IMR-90 (cell line): Measurements from ENCODE around the gene RNF182. TPM values are rescaled to one million over a fixed set of nuclear protein-coding genes. Genes with fewer than 3 reads are reported as not detected.

ENCODE experiments used
- ATAC-seq: fragments of 200-7000 bp; cut with Tn5 transposase; 2 replicates; pipeline ENCODE4 v1.9.1; 2020; ENCODE audit warnings: low read depth, mild to moderate bottlenecking, moderate library complexity
- BruUV-seq: library from RNA; stranded (reverse); fragments of 400-500 nt; replicated peaks from 2 replicates; lab custom pipeline; 2021; lab: Mats Ljungman, UMichigan
- CTCF ChIA-PET: fragments of 300-600 bp; formaldehyde crosslinking; extraction: SDS; loops from one replicate; lab custom pipeline; 2021; ENCODE audit warnings: antibody characterized with exemption; lab: Yijun Ruan, JAX
- POLR2A ChIA-PET: fragments of 300-600 bp; sonication (Branson Sonifier 250); formaldehyde crosslinking; loops from one replicate; lab custom pipeline; 2022; ENCODE audit warnings: antibody characterized with exemption; ENCODE audit not compliant: unreplicated experiment; lab: Charles Lee
- DNase-seq: peaks from one replicate; pipeline ENCODE4 v3.0.0; 2013
- H2AFZ ChIP-seq: replicated peaks from 2 replicates; pipeline ENCODE3; 2013; ENCODE audit warnings: low read length, mild to moderate bottlenecking; ENCODE audit not compliant: poor library complexity
- H2AK5ac ChIP-seq: 2 replicates; pipeline ENCODE4 v1.6.1; 2013; ENCODE audit warnings: low read depth, low read length, inconsistent platforms
- H2AK9ac ChIP-seq: replicated peaks from 2 replicates; pipeline ENCODE3; 2013; ENCODE audit warnings: mild to moderate bottlenecking, low read depth, low read length, moderate library complexity; ENCODE audit not compliant: poor library complexity
- H2BK120ac ChIP-seq: 2 replicates; pipeline ENCODE4 v1.6.1; 2013; ENCODE audit warnings: low read depth, low read length, inconsistent platforms
- H2BK15ac ChIP-seq: 3 replicates; pipeline ENCODE4 v1.6.1; 2013; ENCODE audit warnings: low read depth, low read length, inconsistent platforms
- H2BK20ac ChIP-seq: 2 replicates; pipeline ENCODE4 v1.6.1; 2013; ENCODE audit warnings: low read depth, mild to moderate bottlenecking, inconsistent platforms, low read length, moderate library complexity
- H2BK5ac ChIP-seq: 2 replicates; pipeline ENCODE4 v1.6.1; 2013; ENCODE audit warnings: mild to moderate bottlenecking, low read depth, low read length, inconsistent platforms; ENCODE audit not compliant: poor library complexity, severe bottlenecking
- H3K14ac ChIP-seq: replicated peaks from 2 replicates; pipeline ENCODE4 v1.6.1; 2013; ENCODE audit warnings: low read depth, low read length, inconsistent platforms
- H3K18ac ChIP-seq: 2 replicates; pipeline ENCODE4 v1.6.1; 2013; ENCODE audit warnings: low read depth, low read length, control low read depth
- H3K23ac ChIP-seq: 2 replicates; pipeline ENCODE4 v1.6.1; 2013; ENCODE audit warnings: low read depth, low read length, inconsistent platforms
- H3K27ac ChIP-seq: 2 replicates; pipeline ENCODE4 v1.5.1; 2013; ENCODE audit warnings: mild to moderate bottlenecking, control low read depth, low read length; ENCODE audit not compliant: insufficient read depth
- H3K27me3 ChIP-seq: 2 replicates; pipeline ENCODE4 v1.6.1; 2013; ENCODE audit warnings: low read length; ENCODE audit not compliant: control insufficient read depth, insufficient read depth
- H3K36me3 ChIP-seq: 2 replicates; pipeline ENCODE4 v1.6.1; 2013; ENCODE audit warnings: low read length, mixed read lengths; ENCODE audit not compliant: control insufficient read depth, insufficient read depth
- H3K4ac ChIP-seq: 2 replicates; pipeline ENCODE4 v1.6.1; 2013; ENCODE audit warnings: low read depth, low read length, inconsistent platforms
- H3K4me1 ChIP-seq: 2 replicates; pipeline ENCODE4 v1.6.1; 2013; ENCODE audit warnings: low read length, mixed read lengths; ENCODE audit not compliant: control insufficient read depth, insufficient read depth
- H3K4me2 ChIP-seq: 2 replicates; pipeline ENCODE4 v1.6.1; 2013; ENCODE audit warnings: low read depth, mild to moderate bottlenecking, control low read depth, low read length, moderate library complexity
- H3K4me3 ChIP-seq: 2 replicates; pipeline ENCODE4 v1.5.1; 2013; ENCODE audit warnings: low read depth, mild to moderate bottlenecking, control low read depth, low read length, moderate library complexity; ENCODE audit not compliant: insufficient read depth
- H3K56ac ChIP-seq: 2 replicates; pipeline ENCODE4 v1.6.1; 2013; ENCODE audit warnings: low read length, inconsistent platforms; ENCODE audit not compliant: insufficient read depth; ENCODE audit errors: extremely low read depth
- H3K79me1 ChIP-seq, 2 experiments: 2 replicates each; pipeline ENCODE4 v1.6.1; 2013; ENCODE audit warnings: low read length in 2 of 2, inconsistent platforms in 1 of 2, low read depth in 1 of 2
- H3K9ac ChIP-seq: 2 replicates; pipeline ENCODE4 v1.6.1; 2013; ENCODE audit warnings: low read depth, low read length, control low read depth
- H3K9me1 ChIP-seq: 2 replicates; pipeline ENCODE4 v1.6.1; 2013; ENCODE audit warnings: low read length, inconsistent platforms; ENCODE audit not compliant: insufficient read depth
- H3K9me3 ChIP-seq: 2 replicates; pipeline ENCODE4 v1.6.1; 2013; ENCODE audit warnings: low read length; ENCODE audit not compliant: control insufficient read depth, insufficient read depth
- H4K20me1 ChIP-seq: 2 replicates; pipeline ENCODE4 v1.6.1; 2013; ENCODE audit warnings: low read length, inconsistent platforms; ENCODE audit not compliant: insufficient read depth
- H4K5ac ChIP-seq: 2 replicates; pipeline ENCODE4 v1.6.1; 2013; ENCODE audit warnings: mild to moderate bottlenecking, low read depth, low read length, control low read depth
- H4K8ac ChIP-seq, 2 experiments: 2 replicates each; pipeline ENCODE4 v1.6.1; 2013; ENCODE audit warnings: low read depth in 2 of 2, low read length in 2 of 2, control low read depth in 1 of 2, inconsistent platforms in 1 of 2
- H4K91ac ChIP-seq: 2 replicates; pipeline ENCODE4 v1.6.1; 2013; ENCODE audit warnings: low read depth, low read length, inconsistent platforms; ENCODE audit not compliant: insufficient read depth
- BHLHE40 ChIP-seq: fragments of 150-350 bp; IDR thresholded peaks from 2 replicates; pipeline ENCODE4 v1.6.1; 2016; ENCODE audit warnings: mild to moderate bottlenecking, low read depth, low read length
- CEBPB ChIP-seq: IDR thresholded peaks from 2 replicates; pipeline ENCODE4 v1.6.1; 2012; ENCODE audit warnings: low read depth, low read length, improper control_type of control experiment
- CHD1 ChIP-seq: IDR thresholded peaks from 2 replicates; pipeline ENCODE4 v1.6.1; 2012; ENCODE audit warnings: low read depth, low read length, improper control_type of control experiment
- FOS ChIP-seq: fragments of 150-350 bp; IDR thresholded peaks from 2 replicates; pipeline ENCODE4 v1.6.1; 2016; ENCODE audit warnings: low read depth, low read length
- MAFK ChIP-seq: IDR thresholded peaks from 2 replicates; pipeline ENCODE4 v1.6.1; 2012; ENCODE audit warnings: low read depth, low read length, improper control_type of control experiment
- MAZ ChIP-seq: IDR thresholded peaks from 2 replicates; pipeline ENCODE4 v1.6.1; 2012; ENCODE audit warnings: low read depth, mild to moderate bottlenecking, low read length, improper control_type of control experiment, moderate library complexity, borderline replicate concordance
- MXI1 ChIP-seq: IDR thresholded peaks from 2 replicates; pipeline ENCODE4 v1.6.1; 2012; ENCODE audit warnings: low read depth, mild to moderate bottlenecking, low read length, moderate library complexity, borderline replicate concordance
- NFE2L2 ChIP-seq: fragments of 150-350 bp; IDR thresholded peaks from 2 replicates; pipeline ENCODE4 v1.6.1; 2016; ENCODE audit warnings: low read depth, mild to moderate bottlenecking, low read length
- POLR2A ChIP-seq: IDR thresholded peaks from 2 replicates; pipeline ENCODE4 v1.6.1; 2012; ENCODE audit warnings: mild to moderate bottlenecking, low read depth, low read length
- RAD21 ChIP-seq: IDR thresholded peaks from 2 replicates; pipeline ENCODE4 v1.6.1; 2012; ENCODE audit warnings: low read length, improper control_type of control experiment
- RCOR1 ChIP-seq: IDR thresholded peaks from 2 replicates; pipeline ENCODE4 v1.6.1; 2012; ENCODE audit warnings: mild to moderate bottlenecking, low read length, improper control_type of control experiment; ENCODE audit not compliant: insufficient replicate concordance
- RFX5 ChIP-seq: IDR thresholded peaks from 2 replicates; pipeline ENCODE4 v1.8.0; 2012; ENCODE audit warnings: low read depth, mild to moderate bottlenecking, low read length, moderate library complexity
- SMC3 ChIP-seq: fragments of 150-350 bp; IDR thresholded peaks from 2 replicates; pipeline ENCODE4 v1.6.1; 2016; ENCODE audit warnings: low read depth, mild to moderate bottlenecking, antibody characterized with exemption, low read length, moderate library complexity
- WGBS, 2 experiments: methylation state at CpG; one replicate each; pipeline versions ENCODE4 v1.1.5 to v1.1.7; 2013; ENCODE audit warnings: missing lambda C conversion rate in 2 of 2; ENCODE audit not compliant: insufficient read length in 1 of 2; ENCODE audit errors: extremely low coverage in 2 of 2; 5-methylcytosine and 5-hydroxymethylcytosine counted together
- dilution Hi-C: fragments of 300-500 bp; cut with HindIII; formaldehyde crosslinking; loops from one replicate; pipeline ENCODE4 v1.14.3; 2018; ENCODE audit warnings: low sequenced_read_pairs; ENCODE audit not compliant: unreplicated experiment
- in situ Hi-C: fragments of 300-500 bp; cut with MboI; formaldehyde crosslinking; loops from 3 replicates; pipeline ENCODE4 v1.14.3; 2019; ENCODE audit warnings: low sequenced_read_pairs, inconsistent platforms, mixed read lengths
- intact Hi-C: fragments of 100-400 bp; cut with micrococcal nuclease; formaldehyde crosslinking; loops from 2 replicates; pipeline ENCODE4 v1.10.0; 2022
- polyA plus RNA-seq, 3 experiments: library from polyadenylated mRNA; depleted of rRNA; stranded (reverse); fragments of >200 nt; gene quantifications; 2 replicates each; pipeline ENCODE4 v1.2.3, GENCODE V29; 2012; ENCODE audit warnings: low replicate concordance in 1 of 3
- total RNA-seq: library from RNA; depleted of rRNA; stranded (reverse); fragments of >200 nt; gene quantifications from 2 replicates; pipeline ENCODE4 v1.2.3, GENCODE V29; 2012
- TF ChIP-seq, protein P1 (sequence below): fragments of 150-350 bp; IDR thresholded peaks from 2 replicates; pipeline ENCODE4 v1.6.1; 2017; ENCODE audit warnings: mild to moderate bottlenecking, antibody characterized with exemption, low read length, low read depth
- TF ChIP-seq, protein P2 (sequence below): fragments of 150-350 bp; IDR thresholded peaks from 2 replicates; pipeline ENCODE4 v1.6.1; 2016; ENCODE audit warnings: low read depth, mild to moderate bottlenecking, low read length, moderate library complexity, borderline replicate concordance
- TF ChIP-seq, protein P3 (sequence below): conservative IDR thresholded peaks from 2 replicates; pipeline ENCODE4 v1.5.1; 2012; ENCODE audit warnings: mild to moderate bottlenecking, low read depth, low read length, improper control_type of control experiment

Gene RNF182
- total and polyA plus RNA-seq, 2 of the 4 experiments (the other 2 are of a cell fraction): 4.1 to 9.1 TPM

DNA sequence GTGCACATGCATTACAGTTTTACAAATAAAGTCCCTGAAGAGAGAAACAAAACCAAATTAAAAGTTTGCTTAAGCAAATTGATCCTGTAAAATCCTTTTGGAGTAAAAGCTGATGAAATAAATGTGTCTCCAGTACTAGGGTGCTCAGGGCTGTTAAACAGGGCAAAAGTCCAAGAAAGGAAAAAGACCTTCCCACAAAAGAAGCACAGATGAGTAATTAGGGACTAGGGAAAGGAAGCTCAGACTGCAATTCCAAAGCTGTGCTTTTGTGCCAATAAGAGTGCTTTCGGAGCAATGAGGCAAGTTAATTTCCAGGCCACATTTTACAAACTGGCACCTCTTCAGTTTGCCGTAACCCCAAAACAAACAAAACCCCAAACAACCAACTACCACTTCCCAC is 10.4 kb upstream of the RNF182 start:
- no peak overlapping the region; the same call in 2 of the 3 replicates for H2BK15ac ChIP-seq
- ChIA-PET CTCF (interaction anchor here (1.6 to 7.5 kb wide), 2 partner anchors 132 to 152 kb away, joined by 4 to 88 read pairs; no protein-coding TSS in a partner anchor), POLR2A (no interaction called here)
- H4K20me1 ChIP-seq: no peaks in the 10 kb centered on the region
- no peak overlapping the region for H4K8ac ChIP-seq
- H3K27me3 ChIP-seq: peaks cover 2% of the 10 kb centered on the region; the same call in 1 of the 2 replicates
- H3K14ac ChIP-seq: no peak overlapping the region
- H3K27ac ChIP-seq: no peak overlapping the region
- H2AK9ac ChIP-seq: no peak overlapping the region
- no peaks in the 10 kb centered on the region for H3K79me1 ChIP-seq
- BruUV-seq: no TSS peak
- dilution Hi-C loops: no loop called here
- H2BK5ac ChIP-seq: no peak overlapping the region
- H2AK5ac ChIP-seq: no peak overlapping the region
- no CpG with 5 or more reads among the region's 2 CpGs for WGBS, 2 experiments
- no peak overlapping the region for H3K4me2 ChIP-seq
- ATAC-seq (no peak), DNase-seq (peak; percentile 8)
- in situ Hi-C loops: loop anchor here (5.0 to 25.0 kb wide), 2 partner anchors 148 to 1473 kb away; no protein-coding TSS in a partner anchor
- H3K23ac ChIP-seq: no peak overlapping the region
- H4K5ac ChIP-seq: no peak overlapping the region
- H2BK120ac ChIP-seq: no peak overlapping the region
- H2BK20ac ChIP-seq: no peak overlapping the region
- H3K4ac ChIP-seq: no peak overlapping the region
- intact Hi-C loops: no loop called here
- TF ChIP-seq, protein P1, sequence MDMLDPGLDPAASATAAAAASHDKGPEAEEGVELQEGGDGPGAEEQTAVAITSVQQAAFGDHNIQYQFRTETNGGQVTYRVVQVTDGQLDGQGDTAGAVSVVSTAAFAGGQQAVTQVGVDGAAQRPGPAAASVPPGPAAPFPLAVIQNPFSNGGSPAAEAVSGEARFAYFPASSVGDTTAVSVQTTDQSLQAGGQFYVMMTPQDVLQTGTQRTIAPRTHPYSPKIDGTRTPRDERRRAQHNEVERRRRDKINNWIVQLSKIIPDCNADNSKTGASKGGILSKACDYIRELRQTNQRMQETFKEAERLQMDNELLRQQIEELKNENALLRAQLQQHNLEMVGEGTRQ: no peak
- TF ChIP-seq, protein P2, sequence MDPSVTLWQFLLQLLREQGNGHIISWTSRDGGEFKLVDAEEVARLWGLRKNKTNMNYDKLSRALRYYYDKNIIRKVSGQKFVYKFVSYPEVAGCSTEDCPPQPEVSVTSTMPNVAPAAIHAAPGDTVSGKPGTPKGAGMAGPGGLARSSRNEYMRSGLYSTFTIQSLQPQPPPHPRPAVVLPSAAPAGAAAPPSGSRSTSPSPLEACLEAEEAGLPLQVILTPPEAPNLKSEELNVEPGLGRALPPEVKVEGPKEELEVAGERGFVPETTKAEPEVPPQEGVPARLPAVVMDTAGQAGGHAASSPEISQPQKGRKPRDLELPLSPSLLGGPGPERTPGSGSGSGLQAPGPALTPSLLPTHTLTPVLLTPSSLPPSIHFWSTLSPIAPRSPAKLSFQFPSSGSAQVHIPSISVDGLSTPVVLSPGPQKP: no peak
- TF ChIP-seq MAZ (no peak), NFE2L2 (no peak), CHD1 (no peak), RAD21 (no peak), POLR2A (no peak), SMC3 (no peak), MXI1 (no peak), BHLHE40 (no peak), CEBPB (no peak), FOS (no peak), RFX5 (no peak), MAFK (no peak), RCOR1 (no peak)
- TF ChIP-seq, protein P3, sequence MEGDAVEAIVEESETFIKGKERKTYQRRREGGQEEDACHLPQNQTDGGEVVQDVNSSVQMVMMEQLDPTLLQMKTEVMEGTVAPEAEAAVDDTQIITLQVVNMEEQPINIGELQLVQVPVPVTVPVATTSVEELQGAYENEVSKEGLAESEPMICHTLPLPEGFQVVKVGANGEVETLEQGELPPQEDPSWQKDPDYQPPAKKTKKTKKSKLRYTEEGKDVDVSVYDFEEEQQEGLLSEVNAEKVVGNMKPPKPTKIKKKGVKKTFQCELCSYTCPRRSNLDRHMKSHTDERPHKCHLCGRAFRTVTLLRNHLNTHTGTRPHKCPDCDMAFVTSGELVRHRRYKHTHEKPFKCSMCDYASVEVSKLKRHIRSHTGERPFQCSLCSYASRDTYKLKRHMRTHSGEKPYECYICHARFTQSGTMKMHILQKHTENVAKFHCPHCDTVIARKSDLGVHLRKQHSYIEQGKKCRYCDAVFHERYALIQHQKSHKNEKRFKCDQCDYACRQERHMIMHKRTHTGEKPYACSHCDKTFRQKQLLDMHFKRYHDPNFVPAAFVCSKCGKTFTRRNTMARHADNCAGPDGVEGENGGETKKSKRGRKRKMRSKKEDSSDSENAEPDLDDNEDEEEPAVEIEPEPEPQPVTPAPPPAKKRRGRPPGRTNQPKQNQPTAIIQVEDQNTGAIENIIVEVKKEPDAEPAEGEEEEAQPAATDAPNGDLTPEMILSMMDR: no peak
- no peaks in the 10 kb centered on the region for H3K36me3 ChIP-seq
- H3K9ac ChIP-seq: no peak overlapping the region
- H2AFZ ChIP-seq: no peak overlapping the region
- H3K4me3 ChIP-seq: no peak overlapping the region
- H3K56ac ChIP-seq: no peak overlapping the region
- H3K18ac ChIP-seq: no peak overlapping the region
- no peaks in the 10 kb centered on the region; the same call in 1 of the 2 replicates for H3K4me1 ChIP-seq
- no peaks in the 10 kb centered on the region for H3K9me1 ChIP-seq
- H4K91ac ChIP-seq: no peak overlapping the region
- no peaks in the 10 kb centered on the region for H3K9me3 ChIP-seq
